ENCODE results near the gene SIM2. TPM values are rescaled to one million over a fixed set of nuclear protein-coding genes. Genes with fewer than 3 reads are reported as not detected.

Gene SIM2
- polyA plus RNA-seq, 3 donors = 24.0 to 26.1 (median 25.9) TPM

DNA sequence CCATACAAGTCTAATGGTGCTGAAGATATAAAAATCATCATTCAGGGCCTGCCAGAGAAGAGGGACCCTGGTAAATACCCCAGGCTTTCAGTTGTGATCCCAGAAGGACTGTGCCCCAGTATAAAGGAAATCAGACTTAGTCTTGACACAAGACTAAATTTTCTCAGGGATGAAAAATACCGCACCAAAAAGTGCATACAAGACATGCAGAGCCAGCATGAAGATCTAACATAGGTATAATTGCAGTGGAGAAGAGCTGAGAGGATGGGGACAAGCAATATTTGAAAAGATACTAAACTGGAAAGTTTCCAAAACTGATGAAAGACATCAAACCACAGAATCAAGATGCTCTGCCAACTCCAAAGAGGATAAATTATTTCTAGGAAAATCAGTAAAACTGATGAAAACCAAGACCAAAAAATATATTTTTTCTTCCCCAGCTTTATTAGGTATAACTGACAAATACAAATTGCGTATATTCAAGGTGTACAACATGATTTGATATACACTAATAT, 17.7 kb upstream of the SIM2 start:
- no peak for DNase-seq

DNA sequence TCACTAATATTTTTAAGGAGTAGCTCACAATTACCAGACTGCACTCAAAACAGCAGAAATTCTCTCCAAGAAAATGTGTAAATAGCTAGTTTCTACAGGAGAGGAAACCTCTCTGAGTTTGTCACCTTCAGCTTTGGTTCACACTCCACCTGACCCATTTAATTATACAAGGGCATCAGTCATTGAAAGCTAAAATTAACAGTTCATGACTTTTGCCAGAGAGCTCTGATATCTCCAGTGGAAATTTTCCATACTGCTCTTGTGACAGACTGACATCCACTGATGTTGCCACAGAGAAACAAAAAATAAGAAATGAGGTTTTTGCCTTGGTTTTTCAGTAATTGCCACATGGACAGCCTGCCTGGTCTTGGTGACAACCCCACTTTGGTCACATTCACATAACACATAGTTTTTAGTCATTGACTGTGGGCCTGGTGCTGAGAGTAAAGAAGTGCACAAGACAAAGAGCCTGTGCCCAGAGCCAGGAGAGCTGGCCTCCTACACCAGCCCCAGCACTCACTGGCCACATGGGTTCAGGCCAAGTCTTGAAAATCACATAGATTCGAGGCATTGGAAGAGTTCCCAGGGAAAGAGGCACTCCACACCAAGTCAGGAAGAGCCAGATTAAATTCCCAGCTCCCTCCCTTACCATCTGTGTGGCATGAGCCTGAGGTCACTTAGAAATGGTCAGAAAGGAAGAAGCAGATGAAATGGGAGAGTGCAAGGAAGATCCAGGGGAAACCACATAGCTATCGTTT, 13.8 kb upstream of the SIM2 start:
- no peak for DNase-seq

- DNase-seq = no peak
Observed at GRCh38 chr21:36686955-36687354, 12.0 kb upstream of the SIM2 start.

DNA sequence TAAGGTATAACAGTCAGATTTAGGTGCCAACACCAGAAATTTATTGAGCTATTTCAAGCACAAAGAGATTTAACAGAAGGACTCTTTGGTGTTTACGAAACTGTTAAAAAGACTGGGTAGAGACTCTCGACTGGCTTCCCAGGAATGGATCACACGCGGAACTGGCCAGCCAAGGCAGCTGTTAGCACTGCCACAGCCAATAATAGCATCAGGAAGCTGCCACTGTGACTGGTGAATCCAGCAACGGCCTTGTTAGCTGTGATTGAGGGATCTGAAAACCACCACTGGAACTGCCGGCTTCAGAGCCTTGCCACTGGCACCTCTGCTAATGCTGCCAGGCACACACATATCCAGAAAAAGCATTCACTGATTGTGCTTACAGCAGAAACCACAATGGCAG, 10.6 kb upstream of the SIM2 start:
- DNase-seq = no peak

DNA sequence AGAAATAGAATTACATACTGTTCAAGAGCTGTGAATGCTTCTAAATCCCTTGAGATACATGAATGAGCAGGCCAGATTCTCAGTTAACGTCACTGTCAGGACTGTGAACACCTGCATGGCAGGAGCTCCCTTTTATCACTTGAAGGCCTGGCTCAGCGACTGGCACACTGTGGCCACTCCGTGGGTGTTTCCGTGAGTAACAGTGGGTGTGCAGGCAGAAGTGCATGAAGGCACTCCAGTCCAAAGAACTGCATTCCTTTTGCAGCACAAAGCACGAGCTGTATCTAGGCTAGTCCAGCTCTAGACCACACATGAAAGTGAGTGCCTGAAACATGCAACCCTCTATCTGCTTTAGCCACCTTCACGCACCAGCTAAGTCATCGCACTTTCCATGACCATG, 9.6 kb upstream of the SIM2 start:
- DNase-seq = no peak

DNA sequence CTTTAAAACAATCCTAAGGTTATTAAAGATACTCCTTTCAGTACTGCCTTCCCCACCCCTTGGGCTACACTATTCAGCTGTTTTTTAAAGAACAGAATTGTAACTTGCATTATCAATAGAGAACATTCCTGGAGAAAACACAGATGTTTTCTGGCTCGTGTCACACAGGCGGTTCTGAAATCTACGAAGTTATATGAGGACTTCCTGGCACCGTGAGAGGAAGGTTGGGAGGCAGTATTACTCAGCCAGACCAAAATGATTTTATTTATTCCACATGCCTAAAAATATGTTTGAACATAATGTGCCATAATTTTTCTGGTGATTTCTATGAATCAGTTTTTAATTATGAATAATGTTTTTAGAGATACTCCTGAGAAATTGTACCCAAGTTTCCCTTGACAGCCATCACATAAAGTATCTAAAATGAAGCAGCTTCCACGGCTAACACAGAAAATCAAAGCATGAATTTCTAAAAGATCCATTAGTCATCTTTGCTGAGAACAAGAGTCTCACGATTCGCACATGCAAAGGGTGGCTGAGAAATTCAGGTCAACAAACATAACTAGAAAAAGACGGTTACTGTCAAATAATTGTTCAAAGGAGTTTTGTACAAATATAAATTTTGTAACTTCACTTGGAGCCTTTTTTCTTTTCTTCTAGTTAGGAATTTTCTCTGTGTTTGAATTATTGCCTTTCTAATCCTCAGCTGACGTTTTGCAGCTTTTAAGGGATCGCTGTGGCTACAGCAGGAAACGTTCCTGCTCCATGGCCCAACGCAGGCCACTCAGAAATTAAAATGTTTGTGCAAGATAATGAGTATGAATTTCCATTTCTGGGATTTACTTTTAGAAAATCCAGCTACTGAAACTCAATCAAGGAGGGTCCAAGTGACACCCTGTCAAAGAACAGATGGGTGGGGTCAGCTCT, 8.0 kb upstream of the SIM2 start:
- no peak for DNase-seq

GRCh38 chr21:36691555-36692041, 7.3 kb upstream of the SIM2 start:
- DNase-seq = no peak

- no peak for DNase-seq
Observed at GRCh38 chr21:36692114-36692834, 6.6 kb upstream of the SIM2 start.

- DNase-seq = no peak
Observed at GRCh38 chr21:36692835-36693488, 6.0 kb upstream of the SIM2 start.

DNA sequence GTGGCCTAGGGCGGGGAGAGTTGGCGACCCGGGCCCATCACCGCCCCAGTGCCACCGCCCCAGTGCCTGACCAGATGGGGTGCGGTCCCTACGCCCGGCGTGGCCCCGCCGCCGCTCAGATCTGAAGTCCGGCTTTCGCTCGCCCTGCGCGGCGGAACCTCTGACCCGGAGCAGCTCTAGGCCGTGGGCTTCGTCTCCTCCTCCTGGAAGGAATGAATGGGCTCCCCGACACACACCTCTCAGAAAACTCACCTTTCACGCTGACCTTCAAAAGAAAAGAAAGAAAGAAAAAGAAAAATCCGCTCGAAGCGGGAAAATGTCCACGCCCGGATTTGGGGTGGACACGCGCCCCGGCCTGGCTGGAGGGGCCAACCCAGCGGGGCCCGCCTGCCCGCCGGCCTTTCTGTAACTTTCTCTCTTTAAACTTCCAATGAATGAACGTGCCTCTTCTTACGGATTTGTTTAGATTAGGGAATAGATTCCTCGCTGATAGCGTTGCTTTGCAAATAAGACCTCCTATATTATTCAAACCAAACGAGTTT, 5.4 kb upstream of the SIM2 start:
- DNase-seq = no peak

GRCh38 chr21:36694031-36694515, 4.8 kb upstream of the SIM2 start:
- no peak for DNase-seq

- no peak for DNase-seq
Observed at GRCh38 chr21:36694593-36695282, 4.2 kb upstream of the SIM2 start.

DNA sequence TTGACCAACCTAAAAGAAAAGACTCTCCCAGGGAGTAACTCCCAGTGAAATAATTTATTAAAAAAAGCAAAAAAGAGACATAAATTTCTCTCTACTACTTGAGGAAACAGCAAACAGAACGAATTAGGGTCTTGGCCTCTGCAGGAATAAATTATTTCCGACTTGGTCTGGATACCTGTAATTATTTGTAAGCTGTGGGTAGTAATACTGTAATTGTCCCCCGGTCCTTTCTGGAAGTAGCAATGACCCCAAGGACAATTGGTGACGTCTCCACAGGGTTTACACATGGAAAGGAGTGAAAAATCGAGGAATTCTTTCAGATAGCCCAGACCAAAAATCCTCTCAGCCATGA, 3.7 kb upstream of the SIM2 start:
- no peak for DNase-seq

- no peak for DNase-seq
Observed at GRCh38 chr21:36695671-36696389, 3.1 kb upstream of the SIM2 start.

GRCh38 chr21:36696390-36697059, 2.4 kb upstream of the SIM2 start:
- no peak for DNase-seq

DNA sequence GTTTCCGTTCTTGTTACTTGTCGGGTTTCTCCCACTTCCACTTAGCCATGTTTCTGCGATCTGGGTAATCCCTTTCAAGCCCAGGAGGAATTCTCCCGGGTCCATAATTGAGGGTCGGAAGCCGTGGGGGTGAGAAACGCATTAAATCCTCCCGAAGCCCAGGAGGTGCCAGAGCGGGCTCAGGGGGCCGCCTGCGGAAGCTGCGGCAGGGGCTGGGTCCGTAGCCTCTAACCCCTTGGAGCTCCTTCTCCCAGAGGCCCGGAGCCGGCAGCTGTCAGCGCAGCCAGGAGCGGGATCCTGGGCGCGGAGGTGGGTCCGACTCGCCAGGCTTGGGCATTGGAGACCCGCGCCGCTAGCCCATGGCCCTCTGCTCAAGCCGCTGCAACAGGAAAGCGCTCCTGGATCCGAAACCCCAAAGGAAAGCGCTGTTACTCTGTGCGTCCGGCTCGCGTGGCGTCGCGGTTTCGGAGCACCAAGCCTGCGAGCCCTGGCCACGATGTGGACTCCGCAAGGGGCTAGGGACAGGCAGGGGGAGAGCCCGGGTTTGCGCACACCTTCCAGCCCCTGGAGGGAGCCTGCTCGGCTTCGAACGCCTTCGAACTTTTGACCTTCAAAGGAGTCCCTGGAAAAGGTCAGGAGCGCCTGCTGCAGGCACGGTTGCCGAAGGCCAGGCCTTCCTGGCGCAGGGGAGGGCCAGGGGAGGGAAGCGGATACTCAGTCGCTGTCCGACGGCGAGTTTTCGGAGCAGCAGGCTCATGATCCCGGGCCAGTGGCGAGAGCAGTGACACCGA, 1.7 kb upstream of the SIM2 start:
- no peak for DNase-seq

DNA sequence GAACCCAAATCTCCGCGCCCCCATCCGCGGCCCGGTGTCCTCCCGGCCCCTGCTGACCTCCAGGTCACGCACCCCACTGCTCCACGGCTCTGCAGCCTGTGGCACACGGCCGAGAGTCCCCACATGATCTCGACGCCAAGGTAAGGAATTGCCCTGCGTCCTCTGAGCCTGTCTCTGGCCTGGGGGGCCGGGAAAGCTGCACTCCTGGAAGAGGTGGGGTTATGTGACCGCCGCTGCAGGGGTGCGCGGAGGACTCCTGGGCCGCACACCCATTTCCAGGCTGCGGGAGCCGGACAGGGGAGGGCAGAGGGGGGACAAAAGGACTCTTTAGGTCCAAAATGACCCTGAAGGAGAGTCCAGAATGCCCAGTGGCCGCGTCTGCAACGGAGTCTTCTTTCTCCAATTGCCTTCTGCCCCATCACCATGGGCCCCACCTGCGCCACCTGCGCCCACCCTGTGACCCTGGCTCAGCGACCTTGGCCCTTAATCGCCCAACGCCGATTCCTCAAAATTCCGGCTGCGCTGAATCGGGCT, 997 bp upstream of the SIM2 start:
- DNase-seq = no peak

DNA sequence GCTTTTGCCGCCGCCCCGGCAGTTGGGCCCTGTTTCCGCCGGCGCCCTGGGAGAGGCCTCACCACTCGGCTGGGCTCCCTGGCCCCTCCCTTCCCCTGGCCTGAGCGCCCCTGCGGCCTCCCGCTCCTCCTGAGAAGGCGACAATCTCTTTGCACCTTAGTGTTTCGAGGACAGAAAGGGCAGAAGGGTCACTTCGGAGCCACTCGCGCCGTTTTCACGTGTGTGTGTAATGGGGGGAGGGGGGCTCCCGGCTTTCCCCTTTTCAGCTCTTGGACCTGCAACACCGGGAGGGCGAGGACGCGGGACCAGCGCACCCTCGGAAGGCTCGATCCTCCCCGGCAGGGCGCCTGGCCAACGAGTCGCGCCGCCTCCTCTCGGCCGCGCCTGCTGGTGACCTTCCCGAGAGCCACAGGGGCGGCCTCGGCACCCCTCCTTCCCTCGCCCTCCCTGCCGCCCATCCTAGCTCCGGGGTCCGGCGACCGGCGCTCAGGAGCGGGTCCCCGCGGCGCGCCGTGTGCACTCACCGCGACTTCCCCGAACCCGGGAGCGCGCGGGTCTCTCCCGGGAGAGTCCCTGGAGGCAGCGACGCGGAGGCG, 432 bp upstream of the SIM2 start:
- no peak for DNase-seq
